H9 (cell line): ENCODE results near the gene UGT3A1. TPM values are rescaled to one million over a fixed set of nuclear protein-coding genes. Genes with fewer than 3 reads are reported as not detected.
A peak's percentile ranks its signal among the peaks of the same experiment; 100 is the strongest.

Experiments used
- DNase-seq: peaks from one replicate; pipeline ENCODE4 v3.0.0-alpha.2; 2017
- H2AFZ ChIP-seq: one replicate; pipeline ENCODE4 v1.6.1; 2013; ENCODE audit warnings: mild to moderate bottlenecking, low read length, control low read depth, moderate library complexity
- H2AK5ac ChIP-seq: 2 replicates; pipeline ENCODE4 v1.6.1; 2013; ENCODE audit warnings: low read length, control low read depth, mixed read lengths; ENCODE audit not compliant: insufficient read length
- H2BK120ac ChIP-seq: one replicate; pipeline ENCODE4 v1.6.1; 2013; ENCODE audit warnings: low read depth, mild to moderate bottlenecking, low read length, control low read depth, inconsistent platforms; ENCODE audit not compliant: poor library complexity, severe bottlenecking
- H2BK12ac ChIP-seq: 2 replicates; pipeline ENCODE4 v1.6.1; 2013; ENCODE audit warnings: low read length, control low read depth, mixed read lengths, low read depth; ENCODE audit not compliant: insufficient read length
- H2BK15ac ChIP-seq: 2 replicates; pipeline ENCODE4 v1.6.1; 2013; ENCODE audit warnings: low read depth, low read length, control low read depth
- H2BK20ac ChIP-seq: one replicate; pipeline ENCODE4 v1.6.1; 2013; ENCODE audit warnings: low read depth, mild to moderate bottlenecking, low read length, control low read depth, inconsistent platforms; ENCODE audit not compliant: poor library complexity, severe bottlenecking
- H2BK5ac ChIP-seq: 2 replicates; pipeline ENCODE4 v1.6.1; 2013; ENCODE audit warnings: low read length, control low read depth, mixed read lengths; ENCODE audit not compliant: insufficient read length
- H3K14ac ChIP-seq: 2 replicates; pipeline ENCODE4 v1.6.1; 2013; ENCODE audit warnings: low read length, control low read depth; ENCODE audit not compliant: insufficient read depth
- H3K18ac ChIP-seq: 2 replicates; pipeline ENCODE4 v1.6.1; 2013; ENCODE audit warnings: low read depth, mild to moderate bottlenecking, mixed read lengths, low read length, control low read depth; ENCODE audit not compliant: insufficient read length
- H3K23ac ChIP-seq: 2 replicates; pipeline ENCODE4 v1.6.1; 2013; ENCODE audit warnings: low read length, control low read depth, mixed read lengths, low read depth; ENCODE audit not compliant: insufficient read length
- H3K23me2 ChIP-seq: 2 replicates; pipeline ENCODE4 v1.6.1; 2013; ENCODE audit warnings: low read depth, mild to moderate bottlenecking, mixed read lengths, low read length, control low read depth; ENCODE audit not compliant: insufficient read length, poor library complexity, severe bottlenecking
- H3K27ac ChIP-seq: 2 replicates; pipeline ENCODE4 v1.5.1; 2013; ENCODE audit warnings: low read length, control low read depth, mixed read lengths, low read depth; ENCODE audit not compliant: insufficient read length
- H3K27me3 ChIP-seq: 2 replicates; pipeline ENCODE4 v1.6.1; 2013; ENCODE audit warnings: low read length, control low read depth, inconsistent platforms; ENCODE audit not compliant: insufficient read depth
- H3K4ac ChIP-seq: 2 replicates; pipeline ENCODE4 v1.6.1; 2013; ENCODE audit warnings: low read depth, mild to moderate bottlenecking, control low read depth, inconsistent platforms, low read length, moderate library complexity
- H3K4me1 ChIP-seq: 2 replicates; pipeline ENCODE4 v1.6.1; 2013; ENCODE audit warnings: low read length, control low read depth, inconsistent platforms; ENCODE audit not compliant: insufficient read depth
- H3K4me2 ChIP-seq: 2 replicates; pipeline ENCODE4 v1.6.1; 2013; ENCODE audit warnings: low read length, control low read depth, mixed read lengths; ENCODE audit not compliant: insufficient read length, insufficient read depth
- H3K56ac ChIP-seq: 2 replicates; pipeline ENCODE4 v1.6.1; 2013; ENCODE audit warnings: low read depth, mild to moderate bottlenecking, mixed read lengths, low read length, control low read depth; ENCODE audit not compliant: insufficient read length
- H3K79me1 ChIP-seq: 2 replicates; pipeline ENCODE4 v1.6.1; 2013; ENCODE audit warnings: low read depth, mild to moderate bottlenecking, moderate library complexity, low read length, control low read depth, inconsistent platforms; ENCODE audit not compliant: insufficient read depth, poor library complexity, severe bottlenecking
- H3K79me2 ChIP-seq: 2 replicates; pipeline ENCODE4 v1.6.1; 2013; ENCODE audit warnings: low read length, control low read depth, inconsistent platforms; ENCODE audit not compliant: insufficient read depth
- H3K9ac ChIP-seq: 2 replicates; pipeline ENCODE4 v1.6.1; 2013; ENCODE audit warnings: low read length, control low read depth, mixed read lengths; ENCODE audit not compliant: insufficient read length; ENCODE audit errors: extremely low read depth
- H3K9me3 ChIP-seq: one replicate; pipeline ENCODE4 v1.6.1; 2013; ENCODE audit warnings: low read depth, low read length, inconsistent platforms; ENCODE audit not compliant: control insufficient read depth
- H3T11ph ChIP-seq: one replicate; pipeline ENCODE4 v1.6.1; 2013; ENCODE audit warnings: mild to moderate bottlenecking, low read length, control low read depth, inconsistent platforms
- H4K20me1 ChIP-seq: one replicate; pipeline ENCODE4 v1.6.1; 2013; ENCODE audit not compliant: control insufficient read depth, insufficient read length, insufficient read depth
- H4K5ac ChIP-seq: 2 replicates; pipeline ENCODE4 v1.6.1; 2013; ENCODE audit warnings: low read depth, mild to moderate bottlenecking, mixed read lengths, low read length, control low read depth; ENCODE audit not compliant: insufficient read length
- H4K8ac ChIP-seq: replicated peaks from 2 replicates; pipeline ENCODE4 v1.6.1; 2013; ENCODE audit warnings: low read length, control low read depth, mixed read lengths, low read depth; ENCODE audit not compliant: insufficient read length
- H4K91ac ChIP-seq: 2 replicates; pipeline ENCODE4 v1.6.1; 2013; ENCODE audit warnings: low read depth, mild to moderate bottlenecking, moderate library complexity, mixed read lengths, low read length, control low read depth; ENCODE audit not compliant: insufficient read length
- H3K27ac Mint-ChIP-seq, 3 experiments: 2 replicates in 2 of 3; 3 replicates in 1 of 3; pipeline ENCODE4 v1.8.0; 2020 to 2021; ENCODE audit warnings: mixed read lengths in 3 of 3, mild to moderate bottlenecking in 1 of 3, moderate library complexity in 1 of 3
- H3K27me3 Mint-ChIP-seq: 2 replicates; pipeline ENCODE4 v1.8.0; 2021; ENCODE audit warnings: low read depth, mild to moderate bottlenecking, moderate library complexity, mixed read lengths
- H3K36me3 Mint-ChIP-seq, 3 experiments: 2 replicates in 2 of 3; 3 replicates in 1 of 3; pipeline ENCODE4 v1.8.0; 2020 to 2021; ENCODE audit warnings: low read depth in 3 of 3, mixed read lengths in 3 of 3; ENCODE audit not compliant: insufficient read depth in 1 of 3
- H3K4me1 Mint-ChIP-seq, 2 experiments: 2 replicates each; pipeline ENCODE4 v1.8.0; 2020; ENCODE audit warnings: mixed read lengths in 2 of 2
- H3K4me3 Mint-ChIP-seq, 2 experiments: 2 replicates in 1 of 2; 3 replicates in 1 of 2; pipeline ENCODE4 v1.8.0; 2020 to 2021; ENCODE audit warnings: mild to moderate bottlenecking in 2 of 2, mixed read lengths in 2 of 2, moderate library complexity in 1 of 2
- H3K9me3 Mint-ChIP-seq, 2 experiments: 2 replicates in 1 of 2; 3 replicates in 1 of 2; pipeline ENCODE4 v1.8.0; 2020; ENCODE audit warnings: mild to moderate bottlenecking in 2 of 2, mixed read lengths in 2 of 2, moderate library complexity in 1 of 2
- WGBS: extraction: QIAGEN DNeasy Blood & Tissue Kit; methylation state at CpG from one replicate; pipeline ENCODE4 v1.1.7; 2013; ENCODE audit warnings: missing lambda C conversion rate, low lambda C conversion rate, mixed read lengths; ENCODE audit not compliant: insufficient read length; ENCODE audit errors: extremely low coverage; 5-methylcytosine and 5-hydroxymethylcytosine counted together
- total RNA-seq: library from RNA; stranded (reverse); gene quantifications from 2 replicates; pipeline ENCODE4 v1.2.1, GENCODE V29; 2021
- TF ChIP-seq, protein P1 (sequence below): fragments of 200-600 bp; sonication (generic); conservative IDR thresholded peaks from 3 replicates; pipeline ENCODE4 v1.8.0; 2021; ENCODE audit warnings: antibody characterized with exemption, mild to moderate bottlenecking

Gene UGT3A1
- total RNA-seq, 1 experiment from 2014 or later: 1.8 TPM

- Histone ChIP-seq H3K79me2 (no peaks in the 10 kb centered on the region), H3K4me1 (no peaks in the 10 kb centered on the region), H2BK120ac (no peak overlapping the region), H3K79me1 (no peaks in the 10 kb centered on the region), H3K23ac (no peak overlapping the region), H3K4ac (no peak overlapping the region), H3K4me2 (no peak overlapping the region), H3K9ac (no peak overlapping the region), H2AK5ac (no peak overlapping the region), H2BK5ac (no peak overlapping the region), H3K9me3 (no peaks in the 10 kb centered on the region), H2BK20ac (no peak overlapping the region), H2AFZ (no peak overlapping the region), H3K27ac (no peak overlapping the region), H4K5ac (no peak overlapping the region), H3K56ac (no peak overlapping the region), H3K14ac (no peak overlapping the region), H4K8ac (no peak overlapping the region), H4K20me1 (no peaks in the 10 kb centered on the region), H3T11ph (no peak overlapping the region), H2BK15ac (no peak overlapping the region), H3K23me2 (no peaks in the 10 kb centered on the region), H3K27me3 (peaks cover 7% of the 10 kb centered on the region; the same call in 1 of the 2 replicates), H2BK12ac (no peak overlapping the region), H4K91ac (no peak overlapping the region), H3K18ac (no peak overlapping the region)
- Mint-ChIP-seq H3K9me3 (peaks cover 0 to 4% of the 10 kb centered on the region in 2 experiments; a peak in 2 of 5 replicates), H3K27me3 (peaks cover 90% of the 10 kb centered on the region), H3K27ac (no peak overlapping the region), H3K4me3 (no peak overlapping the region; a peak in 2 of 5 replicates), H3K36me3 (no peaks in the 10 kb centered on the region), H3K4me1 (peaks cover 6 to 9% of the 10 kb centered on the region in 2 experiments; a peak in 3 of 4 replicates)
- TF ChIP-seq, protein P1, sequence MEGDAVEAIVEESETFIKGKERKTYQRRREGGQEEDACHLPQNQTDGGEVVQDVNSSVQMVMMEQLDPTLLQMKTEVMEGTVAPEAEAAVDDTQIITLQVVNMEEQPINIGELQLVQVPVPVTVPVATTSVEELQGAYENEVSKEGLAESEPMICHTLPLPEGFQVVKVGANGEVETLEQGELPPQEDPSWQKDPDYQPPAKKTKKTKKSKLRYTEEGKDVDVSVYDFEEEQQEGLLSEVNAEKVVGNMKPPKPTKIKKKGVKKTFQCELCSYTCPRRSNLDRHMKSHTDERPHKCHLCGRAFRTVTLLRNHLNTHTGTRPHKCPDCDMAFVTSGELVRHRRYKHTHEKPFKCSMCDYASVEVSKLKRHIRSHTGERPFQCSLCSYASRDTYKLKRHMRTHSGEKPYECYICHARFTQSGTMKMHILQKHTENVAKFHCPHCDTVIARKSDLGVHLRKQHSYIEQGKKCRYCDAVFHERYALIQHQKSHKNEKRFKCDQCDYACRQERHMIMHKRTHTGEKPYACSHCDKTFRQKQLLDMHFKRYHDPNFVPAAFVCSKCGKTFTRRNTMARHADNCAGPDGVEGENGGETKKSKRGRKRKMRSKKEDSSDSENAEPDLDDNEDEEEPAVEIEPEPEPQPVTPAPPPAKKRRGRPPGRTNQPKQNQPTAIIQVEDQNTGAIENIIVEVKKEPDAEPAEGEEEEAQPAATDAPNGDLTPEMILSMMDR: peak; percentile 86
- WGBS: no CpG with 5 or more reads among the region's 13 CpGs
- peak; percentile 76 for DNase-seq
These were observed 64.7 kb downstream of the UGT3A1 start for GRCh38 chr5:35926389-35927051.
